HL-60 (cell line): ENCODE measurements around the gene TRIM17.

ENCODE experiments used
- CTCF ChIP-seq: IDR thresholded peaks from one replicate; pipeline ENCODE4 v1.5.1; 2011; ENCODE audit warnings: low read length, control low read depth, inconsistent platforms; ENCODE audit not compliant: insufficient read depth
- GABPA ChIP-seq: IDR thresholded peaks from 2 replicates; pipeline ENCODE4 v1.6.1; 2012; ENCODE audit warnings: low read depth
- REST ChIP-seq: IDR thresholded peaks from 2 replicates; pipeline ENCODE4 v1.6.1; 2012; ENCODE audit warnings: low read depth; ENCODE audit not compliant: insufficient replicate concordance

GRCh38 chr1:228365271-228366061 is 51.2 kb downstream of the TRIM17 start:
- TF ChIP-seq GABPA (no peak), CTCF (no peak), REST (no peak)
